Neural crest cell (in vitro differentiated cells): ENCODE results near the gene CEP128. TPM values are rescaled to one million over a fixed set of nuclear protein-coding genes. Genes with fewer than 3 reads are reported as not detected.

Source experiments
- DNase-seq: peaks from one replicate; pipeline ENCODE4 v3.0.0; 2021; ENCODE audit warnings: low read depth, mixed read lengths, low spot score
- H3K27ac Mint-ChIP-seq: one replicate; pipeline ENCODE4 v1.8.0; 2021; ENCODE audit warnings: mild to moderate bottlenecking, mixed read lengths; ENCODE audit not compliant: unreplicated experiment
- H3K27me3 Mint-ChIP-seq: 2 replicates; pipeline ENCODE4 v1.8.0; 2021; ENCODE audit warnings: low read depth, mild to moderate bottlenecking, mixed read lengths
- H3K36me3 Mint-ChIP-seq: 2 replicates; pipeline ENCODE4 v1.8.0; 2021; ENCODE audit warnings: low read depth, mild to moderate bottlenecking, mixed read lengths
- H3K4me1 Mint-ChIP-seq: 2 replicates; pipeline ENCODE4 v1.8.0; 2021; ENCODE audit warnings: mixed read lengths
- H3K4me3 Mint-ChIP-seq: one replicate; pipeline ENCODE4 v1.8.0; 2021; ENCODE audit warnings: mild to moderate bottlenecking, mixed read lengths
- H3K9me3 Mint-ChIP-seq: 2 replicates; pipeline ENCODE4 v1.8.0; 2021; ENCODE audit warnings: mixed read lengths
- CTCF ChIP-seq: fragments of 200-600 bp; sonication (generic); conservative IDR thresholded peaks from 2 replicates; pipeline ENCODE4 v1.5.0; 2021; ENCODE audit warnings: antibody characterized with exemption, mild to moderate bottlenecking
- total RNA-seq: library from RNA; stranded (reverse); gene quantifications from 2 replicates; pipeline ENCODE4 v1.2.1, GENCODE V29; 2021

Gene CEP128
- total RNA-seq, 1 donor from 2014 or later, result 25.8 TPM

DNA sequence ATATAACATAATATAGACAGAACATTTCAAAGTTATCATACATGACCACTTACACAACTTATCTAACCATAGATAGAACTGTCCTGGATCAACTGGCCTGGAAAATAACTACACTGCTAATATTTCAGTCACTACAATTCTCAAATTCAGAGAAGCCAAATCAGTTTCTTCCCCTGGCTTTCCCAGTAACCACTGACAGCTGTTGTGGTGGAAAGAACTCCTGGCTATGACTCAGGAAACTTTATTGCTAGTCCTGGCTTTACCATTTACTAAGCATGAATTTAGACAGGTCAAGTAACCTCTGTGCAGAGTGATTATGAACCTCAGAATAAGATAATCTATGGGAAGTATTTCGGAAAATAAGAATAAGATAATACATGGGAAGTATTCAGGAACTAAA is 485.3 kb downstream of the CEP128 start:
- H3K9me3 Mint-ChIP-seq, result peaks cover 9% of the 10 kb centered on the region
- no peak for TF ChIP-seq CTCF
- H3K4me1 Mint-ChIP-seq, result no peaks in the 10 kb centered on the region
- no peak overlapping the region for H3K27ac Mint-ChIP-seq
- DNase-seq, result no peak
- no peaks in the 10 kb centered on the region for H3K27me3 Mint-ChIP-seq
- H3K36me3 Mint-ChIP-seq, result peaks cover 7% of the 10 kb centered on the region
- H3K4me3 Mint-ChIP-seq, result no peak overlapping the region

- no peaks in the 10 kb centered on the region for H3K4me1 Mint-ChIP-seq
- H3K36me3 Mint-ChIP-seq, result peaks cover 12% of the 10 kb centered on the region
- H3K27ac Mint-ChIP-seq, result no peak overlapping the region
- H3K4me3 Mint-ChIP-seq, result no peak overlapping the region
- H3K27me3 Mint-ChIP-seq, result no peaks in the 10 kb centered on the region
- no peak for DNase-seq
- peaks cover 14% of the 10 kb centered on the region for H3K9me3 Mint-ChIP-seq
- no peak for TF ChIP-seq CTCF
Observed at GRCh38 chr14:80455031-80455430, 486.5 kb downstream of the CEP128 start.

- H3K9me3 Mint-ChIP-seq, result peaks cover 23% of the 10 kb centered on the region
- no peak for DNase-seq
- no peaks in the 10 kb centered on the region for H3K27me3 Mint-ChIP-seq
- no peak overlapping the region for H3K27ac Mint-ChIP-seq
- H3K4me1 Mint-ChIP-seq, result no peaks in the 10 kb centered on the region
- H3K36me3 Mint-ChIP-seq, result peaks cover 14% of the 10 kb centered on the region
- H3K4me3 Mint-ChIP-seq, result no peak overlapping the region
- TF ChIP-seq CTCF, result no peak
Observed at GRCh38 chr14:80448267-80448666, 493.3 kb downstream of the CEP128 start.

GRCh38 chr14:80447392-80447791 is 494.1 kb downstream of the CEP128 start:
- H3K4me1 Mint-ChIP-seq, result no peaks in the 10 kb centered on the region
- TF ChIP-seq CTCF, result no peak
- peaks cover 14% of the 10 kb centered on the region for H3K36me3 Mint-ChIP-seq
- H3K27me3 Mint-ChIP-seq, result no peaks in the 10 kb centered on the region
- H3K9me3 Mint-ChIP-seq, result peaks cover 20% of the 10 kb centered on the region
- H3K27ac Mint-ChIP-seq, result no peak overlapping the region
- no peak for DNase-seq
- no peak overlapping the region for H3K4me3 Mint-ChIP-seq

Other genes starting within 250 kb of the CEP128 start
- gene TSHR, start 13.9 kb upstream of the CEP128 start, total RNA-seq, result not detected in 2 replicates